Naive B cell (primary cell): ENCODE results near the gene CLIC2. TPM values are rescaled to one million over a fixed set of nuclear protein-coding genes. Genes with fewer than 3 reads are reported as not detected.
A peak's percentile ranks its signal among the peaks of the same experiment; 100 is the strongest.
"Not testable (repeated sequence)": the region's sequence is repeated elsewhere in the genome, so short reads cannot be mapped to it uniquely, and the experiment has no call there.

Experiments used
- ATAC-seq, 2 donors: fragments of 150-1000 bp; cut with Tn5 transposase; 2 replicates each; pipeline ENCODE4 v1.10.0; 2021; ENCODE audit warnings: low read depth in 2 of 2, mild to moderate bottlenecking in 2 of 2, moderate library complexity in 2 of 2
- DNase-seq: peaks from one replicate; pipeline ENCODE4 v3.0.0; 2022
- H3K27ac Mint-ChIP-seq, 6 donors: one replicate each; pipeline ENCODE4 v1.8.0; 2020 to 2022; ENCODE audit warnings: mild to moderate bottlenecking in 6 of 6, mixed read lengths in 6 of 6, moderate library complexity in 5 of 6, inconsistent platforms in 2 of 6
- H3K27me3 Mint-ChIP-seq, 3 donors: one replicate each; pipeline ENCODE4 v1.8.0; 2021 to 2022; ENCODE audit warnings: mixed read lengths in 3 of 3, mild to moderate bottlenecking in 1 of 3
- H3K36me3 Mint-ChIP-seq, 2 donors: one replicate each; pipeline ENCODE4 v1.8.0; 2020 to 2022; ENCODE audit warnings: mixed read lengths in 2 of 2, inconsistent platforms in 1 of 2, mild to moderate bottlenecking in 1 of 2
- H3K4me1 Mint-ChIP-seq, 3 donors: one replicate each; pipeline ENCODE4 v1.8.0; 2020 to 2022; ENCODE audit warnings: mixed read lengths in 3 of 3, inconsistent platforms in 1 of 3, mild to moderate bottlenecking in 1 of 3, moderate library complexity in 1 of 3
- H3K4me3 Mint-ChIP-seq, 8 donors: one replicate each; pipeline ENCODE4 v1.8.0; 2020 to 2022; ENCODE audit warnings: mild to moderate bottlenecking in 8 of 8, mixed read lengths in 8 of 8, moderate library complexity in 8 of 8, inconsistent platforms in 2 of 8
- H3K9me3 Mint-ChIP-seq, 7 donors: one replicate each; pipeline ENCODE4 v1.8.0; 2020 to 2022; ENCODE audit warnings: mixed read lengths in 7 of 7, mild to moderate bottlenecking in 5 of 7, inconsistent platforms in 2 of 7, moderate library complexity in 1 of 7
- polyA plus RNA-seq, 6 donors: library from polyadenylated mRNA; unstranded; fragments of 300-500 nt; fragmentation: Illumina TruSeq; gene quantifications; one replicate each; pipeline ENCODE4 v1.2.3, GENCODE V29; 2021; ENCODE audit warnings: low read depth in 6 of 6

CLIC2 gene
- under 1 TPM in 2 of 6 donors, not detected in 4; 0.41 to 0.44 TPM for polyA plus RNA-seq

DNA sequence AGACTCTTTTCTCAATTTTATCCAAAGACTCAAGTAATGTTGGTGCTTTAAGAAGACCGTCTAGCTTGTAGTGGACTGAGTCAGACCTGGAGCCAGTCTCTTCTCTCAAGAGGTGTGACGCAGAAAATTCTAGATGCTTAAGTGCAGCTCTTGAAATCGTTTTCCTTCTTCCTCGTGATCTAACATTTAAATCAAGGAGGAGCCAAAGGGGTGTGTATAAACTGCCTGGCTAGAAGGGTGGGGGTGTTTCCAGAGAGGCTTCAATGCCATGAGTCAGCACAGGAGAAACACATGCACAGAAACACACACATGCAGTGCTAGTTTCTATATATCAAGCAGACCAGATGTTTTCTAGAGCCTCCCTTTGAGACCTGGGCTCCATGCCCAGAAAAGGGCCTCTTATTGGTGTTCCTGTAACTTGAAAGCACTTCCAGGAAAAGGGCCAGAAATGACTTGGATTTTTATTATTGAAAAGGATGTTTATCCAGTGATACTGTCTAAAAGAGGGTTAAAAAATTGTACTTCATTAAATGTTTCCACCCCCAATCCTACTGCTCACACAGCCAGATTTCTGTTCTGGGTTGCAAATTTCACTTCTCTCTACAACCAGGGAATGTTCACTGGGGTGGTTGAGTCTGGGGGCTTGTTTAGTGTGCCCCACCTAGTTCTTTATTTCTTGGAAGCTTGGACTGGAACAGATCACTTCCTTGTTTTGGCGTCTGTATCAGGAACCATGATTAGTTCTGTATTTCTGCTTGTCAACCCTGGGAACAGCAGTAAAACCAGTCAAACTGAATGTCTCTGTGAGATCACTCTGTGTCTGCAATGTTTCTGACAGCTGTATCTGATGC lies at the start of gene CLIC2:
CLIC2 (minus strand) TSS at position 129 of the 851 bp plus-strand sequence. CDS start 187 bp downstream, outside the sequence.
- H3K36me3 Mint-ChIP-seq: no peaks in the 10 kb centered on the region
- H3K27me3 Mint-ChIP-seq: peaks cover 0 to 10% (median 8%) of the 10 kb centered on the region in 3 donors
- no peak for ATAC-seq
- peaks cover 0 to 5% (median 0%) of the 10 kb centered on the region in 7 donors for H3K9me3 Mint-ChIP-seq
- no peak within 1 kb of the TSS for H3K4me3 Mint-ChIP-seq
- DNase-seq: no peak
- H3K27ac Mint-ChIP-seq: peak within 1 kb of the TSS in 1 of 6 donors; percentile 29
- no peaks in the 10 kb centered on the region for H3K4me1 Mint-ChIP-seq

GRCh38 chrX:155382529-155382967 lies 48.1 kb upstream of the CLIC2 start:
- not testable (repeated sequence) for H3K4me1 Mint-ChIP-seq, H3K27me3 Mint-ChIP-seq, H3K9me3 Mint-ChIP-seq, DNase-seq, H3K36me3 Mint-ChIP-seq, H3K4me3 Mint-ChIP-seq, H3K27ac Mint-ChIP-seq
- peak; percentile 66 to 74 for ATAC-seq

GRCh38 chrX:155381843-155382528 lies 47.6 kb upstream of the CLIC2 start, which contains the start of gene F8A2:
TSS of gene F8A2 (plus strand) at chrX:155382095. CDS start at chrX:155382115, 20 bp downstream.
- H3K4me1 Mint-ChIP-seq, H3K36me3 Mint-ChIP-seq, H3K9me3 Mint-ChIP-seq, H3K27ac Mint-ChIP-seq, DNase-seq, H3K27me3 Mint-ChIP-seq, H3K4me3 Mint-ChIP-seq: not testable (repeated sequence)
- peak; percentile 73 to 75 for ATAC-seq

DNA sequence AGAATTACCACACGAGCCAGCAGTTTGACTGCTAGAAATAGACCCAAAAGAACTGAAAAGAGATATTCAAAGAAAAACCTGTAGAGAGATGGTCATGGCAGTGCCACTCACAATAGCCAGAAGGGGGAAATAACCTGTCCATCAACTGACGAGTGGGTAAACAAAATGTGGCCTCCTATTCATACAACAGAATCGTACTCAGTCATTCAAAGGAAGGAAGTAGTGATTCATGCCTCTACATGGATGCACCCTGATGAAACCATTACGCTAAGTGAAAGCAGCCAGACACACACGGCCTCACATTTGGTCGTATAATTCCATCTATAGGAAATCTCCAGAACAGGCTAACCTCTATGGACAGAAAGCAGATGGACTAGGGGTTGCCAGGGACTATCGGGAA lies 45.4 kb upstream of the CLIC2 start:
- not testable (repeated sequence) for ATAC-seq, H3K27ac Mint-ChIP-seq, H3K27me3 Mint-ChIP-seq, H3K9me3 Mint-ChIP-seq, DNase-seq, H3K4me1 Mint-ChIP-seq, H3K36me3 Mint-ChIP-seq, H3K4me3 Mint-ChIP-seq

DNA sequence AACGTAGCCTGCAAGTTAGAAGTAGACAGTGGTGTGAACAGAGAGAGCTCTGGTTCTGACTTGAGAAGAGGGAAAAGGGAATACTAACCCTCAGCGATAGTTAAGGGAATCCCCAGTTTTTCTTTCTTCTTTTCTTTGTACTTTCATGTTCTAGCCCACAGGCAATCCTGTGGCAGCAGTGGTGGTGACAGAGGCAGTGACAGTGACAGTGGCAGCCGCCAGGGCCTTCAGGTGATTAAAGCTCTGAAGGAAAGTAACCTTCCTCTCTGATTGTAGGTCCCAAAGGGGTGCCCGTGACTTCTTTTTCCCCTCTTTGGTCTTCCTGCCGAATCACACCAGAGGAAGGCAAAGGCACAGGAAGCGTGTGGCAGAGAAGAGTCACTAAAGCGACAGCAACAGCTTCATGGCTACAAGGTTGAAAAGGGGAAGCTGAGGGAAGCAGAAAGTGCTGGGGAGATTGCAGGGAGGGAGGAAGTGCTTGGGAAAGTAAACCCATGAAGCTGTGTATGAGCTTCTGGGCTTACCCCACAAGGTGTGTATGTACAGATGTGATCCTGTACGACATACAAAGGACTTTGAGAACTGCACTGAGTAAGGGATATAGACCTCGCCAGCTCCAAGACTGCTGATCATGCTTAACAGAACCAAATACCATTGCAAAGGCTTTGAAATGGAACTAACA lies 39.5 kb upstream of the CLIC2 start:
- not testable (repeated sequence) for H3K4me1 Mint-ChIP-seq, H3K27ac Mint-ChIP-seq, H3K36me3 Mint-ChIP-seq, H3K27me3 Mint-ChIP-seq, DNase-seq, H3K9me3 Mint-ChIP-seq, H3K4me3 Mint-ChIP-seq
- ATAC-seq: peak; percentile 70 to 83

GRCh38 chrX:155363712-155364111 lies 29.3 kb upstream of the CLIC2 start:
- not testable (repeated sequence) for H3K36me3 Mint-ChIP-seq, H3K9me3 Mint-ChIP-seq, H3K27ac Mint-ChIP-seq, H3K4me3 Mint-ChIP-seq, DNase-seq, H3K4me1 Mint-ChIP-seq, ATAC-seq, H3K27me3 Mint-ChIP-seq

DNA sequence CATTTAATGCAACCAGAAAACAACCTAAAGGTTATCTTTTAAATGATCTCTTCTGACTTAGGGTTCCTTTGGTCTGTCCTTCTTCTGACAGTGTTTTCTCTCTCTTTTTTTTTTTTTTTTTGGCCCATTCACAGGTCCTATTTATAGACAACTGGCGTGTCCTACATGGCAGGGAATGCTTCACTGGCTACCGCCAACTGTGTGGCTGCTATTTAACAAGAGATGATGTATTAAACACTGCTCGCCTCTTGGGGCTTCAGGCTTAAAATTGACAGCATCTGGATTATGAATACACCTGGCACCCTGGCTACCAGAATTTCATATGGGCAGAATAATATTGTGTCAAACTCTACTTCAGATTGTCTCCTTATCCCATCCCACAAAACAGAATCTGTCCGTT lies 15.0 kb upstream of the CLIC2 start:
- not testable (repeated sequence) for H3K9me3 Mint-ChIP-seq, DNase-seq, H3K4me1 Mint-ChIP-seq, ATAC-seq, H3K4me3 Mint-ChIP-seq, H3K27ac Mint-ChIP-seq, H3K36me3 Mint-ChIP-seq, H3K27me3 Mint-ChIP-seq

DNA sequence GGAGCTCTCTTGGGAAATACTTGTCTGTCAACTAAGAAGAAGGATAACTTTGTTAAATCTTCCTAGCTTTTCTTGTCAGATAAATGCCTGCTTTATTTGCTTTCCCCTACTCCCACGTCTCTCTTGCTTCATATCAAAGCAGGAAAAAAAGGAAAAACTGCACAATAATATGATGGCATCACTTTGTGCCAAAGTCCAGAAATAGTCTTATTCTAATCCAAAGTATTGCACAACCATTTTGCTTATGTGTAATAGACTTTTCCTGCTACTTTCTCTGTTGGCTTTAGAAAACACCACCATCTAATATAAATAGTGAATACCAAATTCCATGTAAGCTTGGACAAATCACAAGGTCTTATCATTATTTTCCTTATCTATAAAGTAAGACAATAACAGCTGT lies 11.3 kb upstream of the CLIC2 start:
- not testable (repeated sequence) for ATAC-seq, H3K36me3 Mint-ChIP-seq, H3K27me3 Mint-ChIP-seq, H3K9me3 Mint-ChIP-seq, H3K4me3 Mint-ChIP-seq, H3K4me1 Mint-ChIP-seq, DNase-seq, H3K27ac Mint-ChIP-seq

- H3K36me3 Mint-ChIP-seq, DNase-seq, ATAC-seq, H3K27me3 Mint-ChIP-seq, H3K9me3 Mint-ChIP-seq, H3K4me1 Mint-ChIP-seq, H3K4me3 Mint-ChIP-seq: not testable (repeated sequence)
- peak overlapping the region in 1 of 6 donors; percentile 29 for H3K27ac Mint-ChIP-seq
Observed at GRCh38 chrX:155335337-155335712, 911 bp upstream of the CLIC2 start.

DNA sequence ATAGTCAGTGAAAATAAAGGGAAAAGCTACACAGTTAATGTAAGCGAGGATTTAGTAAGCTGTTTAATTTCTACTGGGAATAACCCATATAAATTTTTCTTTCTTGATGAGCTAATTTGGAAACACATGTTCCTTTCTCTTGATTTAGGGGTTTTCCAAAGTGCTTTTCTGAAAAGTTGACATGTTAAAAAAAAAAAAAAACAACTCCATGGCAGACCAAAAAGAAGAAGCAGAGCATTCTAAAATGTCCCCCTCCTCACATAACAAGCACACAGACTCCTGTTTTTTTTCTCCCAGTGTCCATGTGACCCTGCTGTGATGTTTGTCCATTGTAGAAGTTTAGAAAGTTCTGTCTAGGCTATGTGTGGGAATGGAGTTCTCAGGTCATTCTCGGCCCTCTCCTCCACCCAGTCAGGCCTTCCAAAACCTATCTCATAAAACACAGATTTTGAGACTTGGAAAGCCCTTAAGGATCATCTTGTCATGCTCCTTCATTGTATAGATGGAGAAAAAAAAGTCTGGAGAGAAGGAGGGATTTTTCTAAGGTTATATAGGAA lies 792 bp downstream of the CLIC2 start:
- H3K27ac Mint-ChIP-seq: no peak overlapping the region
- ATAC-seq (no peak), DNase-seq (no peak)
- H3K4me1 Mint-ChIP-seq: no peaks in the 10 kb centered on the region
- H3K36me3 Mint-ChIP-seq: no peaks in the 10 kb centered on the region
- no peak overlapping the region for H3K4me3 Mint-ChIP-seq
- peaks cover 0 to 13% (median 8%) of the 10 kb centered on the region in 3 donors for H3K27me3 Mint-ChIP-seq
- peaks cover 0 to 5% (median 0%) of the 10 kb centered on the region in 7 donors for H3K9me3 Mint-ChIP-seq

- Mint-ChIP-seq H3K4me1 (no peaks in the 10 kb centered on the region), H3K4me3 (no peak overlapping the region), H3K27me3 (peaks cover 0 to 13% (median 8%) of the 10 kb centered on the region in 3 donors), H3K27ac (no peak overlapping the region), H3K36me3 (no peaks in the 10 kb centered on the region), H3K9me3 (peaks cover 0 to 4% (median 0%) of the 10 kb centered on the region in 7 donors)
- no peak for ATAC-seq
- no peak for DNase-seq
Observed at GRCh38 chrX:155330992-155331391, 3.4 kb downstream of the CLIC2 start.

- Mint-ChIP-seq H3K27me3 (peaks cover 0 to 13% (median 8%) of the 10 kb centered on the region in 3 donors), H3K36me3 (no peaks in the 10 kb centered on the region), H3K4me1 (no peaks in the 10 kb centered on the region), H3K4me3 (no peak overlapping the region), H3K9me3 (peaks cover 0 to 4% (median 0%) of the 10 kb centered on the region in 7 donors), H3K27ac (peak overlapping the region in 1 of 6 donors; percentile 13)
- DNase-seq (no peak), ATAC-seq (no peak)
Observed at GRCh38 chrX:155329293-155329692, 5.1 kb downstream of the CLIC2 start.

DNA sequence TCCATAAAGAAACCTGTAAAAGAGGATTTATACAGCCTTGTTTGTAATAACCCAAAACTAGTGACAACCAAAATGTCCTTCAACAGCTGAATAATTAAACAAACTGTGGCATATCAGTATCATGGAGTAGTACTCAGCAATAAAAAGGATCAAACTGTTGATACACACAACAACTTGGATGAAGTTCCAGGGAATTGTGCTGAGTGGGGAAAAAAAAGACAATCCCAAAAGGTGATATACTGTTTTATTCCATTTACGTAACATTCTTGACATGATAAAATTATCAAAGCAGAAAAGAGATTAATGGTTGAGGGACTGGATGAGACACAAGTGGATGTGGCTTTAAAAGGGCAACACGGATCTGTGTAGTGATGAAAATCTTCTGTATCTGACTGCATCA lies 7.8 kb downstream of the CLIC2 start:
- ATAC-seq (no peak), DNase-seq (no peak)
- Mint-ChIP-seq H3K4me1 (no peaks in the 10 kb centered on the region), H3K36me3 (no peaks in the 10 kb centered on the region), H3K27ac (no peak overlapping the region), H3K9me3 (peaks cover 0 to 15% (median 4%) of the 10 kb centered on the region in 7 donors), H3K4me3 (no peak overlapping the region), H3K27me3 (peaks cover 0 to 13% (median 13%) of the 10 kb centered on the region in 3 donors)
